GM21390 (cell line): ENCODE results near the gene CABYR.

Experiments
- ATAC-seq: cut with Tn5 transposase; IDR thresholded peaks from one replicate; pipeline ENCODE4 v1.9.1; 2021; ENCODE audit not compliant: unreplicated experiment

CABYR gene

DNA sequence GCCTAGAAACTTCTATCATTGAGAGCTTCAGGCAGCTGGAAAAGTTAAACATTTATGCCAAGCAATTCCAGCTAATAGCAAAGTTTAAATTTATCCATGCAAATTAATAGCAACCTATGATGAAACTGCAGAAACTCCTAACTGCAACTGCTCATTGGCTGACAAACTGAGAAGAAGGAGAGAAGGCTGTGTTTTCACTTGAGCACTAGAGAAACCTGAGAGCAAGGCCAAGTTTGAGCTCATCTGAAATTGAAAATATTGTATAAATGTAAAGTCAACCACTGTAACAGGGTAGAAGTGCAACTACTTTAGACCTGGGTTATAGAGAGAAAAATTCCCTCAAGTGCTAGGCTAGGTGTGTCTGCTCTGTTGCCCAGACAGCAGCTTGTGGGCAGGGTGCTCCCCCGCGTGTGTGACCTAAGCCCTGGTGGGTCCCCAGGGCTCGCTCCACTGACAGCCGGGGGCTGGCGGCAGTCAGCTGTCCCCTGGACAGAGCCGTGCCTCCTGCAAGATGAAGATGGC lies 50.2 kb downstream of the CABYR start:
- peak; percentile 89 for ATAC-seq

DNA sequence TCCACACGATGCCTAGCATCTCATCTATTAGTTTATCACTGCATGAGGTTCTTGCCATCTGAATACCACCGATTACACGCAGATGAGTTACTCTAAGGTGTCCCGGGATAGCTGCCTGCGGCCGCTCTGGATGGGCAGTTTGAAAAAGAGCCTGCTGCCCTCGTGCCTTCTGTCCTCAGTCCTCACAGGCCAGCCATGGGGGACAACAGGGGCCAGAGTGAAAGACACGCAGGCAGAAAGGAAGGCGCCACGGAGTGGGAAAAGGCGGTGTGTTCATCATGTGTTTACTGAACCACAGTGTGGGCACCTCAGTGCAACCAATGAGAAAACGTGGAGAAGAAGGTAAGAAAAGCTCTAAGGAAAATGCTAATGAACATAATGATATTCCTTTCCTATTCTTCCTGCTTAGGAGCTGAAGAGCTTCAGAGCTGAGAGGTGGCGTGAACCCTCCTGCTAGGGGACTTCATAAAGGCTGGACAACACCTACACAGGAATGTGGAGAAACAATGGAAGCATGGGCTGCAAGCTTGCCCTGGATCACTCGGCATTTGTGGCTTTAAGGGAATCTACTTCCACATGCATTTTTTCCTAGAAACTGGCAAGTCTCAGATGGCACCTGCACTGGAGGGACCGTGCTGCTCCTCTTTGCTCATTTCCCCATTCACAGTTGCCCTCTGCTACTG lies 50.9 kb downstream of the CABYR start:
- ATAC-seq = no peak

DNA sequence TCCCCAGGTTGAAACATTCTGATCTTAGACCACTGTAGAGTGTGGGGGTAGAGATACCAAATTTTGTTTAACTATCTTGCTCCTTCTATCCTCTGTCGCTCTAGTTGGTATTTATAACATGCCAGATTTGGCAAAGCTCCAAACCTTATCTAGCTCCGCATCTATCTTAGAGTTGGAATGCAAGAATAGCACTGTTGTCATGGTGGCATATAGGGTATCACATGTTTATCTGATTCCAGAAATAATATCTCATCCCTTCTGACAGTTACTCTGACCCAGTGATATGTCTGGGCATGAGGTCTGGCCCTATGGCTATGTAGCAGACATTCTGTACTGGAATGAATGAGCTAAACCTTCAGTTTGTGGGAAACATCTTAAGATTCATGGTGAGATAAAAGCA lies 51.7 kb downstream of the CABYR start:
- ATAC-seq = no peak

DNA sequence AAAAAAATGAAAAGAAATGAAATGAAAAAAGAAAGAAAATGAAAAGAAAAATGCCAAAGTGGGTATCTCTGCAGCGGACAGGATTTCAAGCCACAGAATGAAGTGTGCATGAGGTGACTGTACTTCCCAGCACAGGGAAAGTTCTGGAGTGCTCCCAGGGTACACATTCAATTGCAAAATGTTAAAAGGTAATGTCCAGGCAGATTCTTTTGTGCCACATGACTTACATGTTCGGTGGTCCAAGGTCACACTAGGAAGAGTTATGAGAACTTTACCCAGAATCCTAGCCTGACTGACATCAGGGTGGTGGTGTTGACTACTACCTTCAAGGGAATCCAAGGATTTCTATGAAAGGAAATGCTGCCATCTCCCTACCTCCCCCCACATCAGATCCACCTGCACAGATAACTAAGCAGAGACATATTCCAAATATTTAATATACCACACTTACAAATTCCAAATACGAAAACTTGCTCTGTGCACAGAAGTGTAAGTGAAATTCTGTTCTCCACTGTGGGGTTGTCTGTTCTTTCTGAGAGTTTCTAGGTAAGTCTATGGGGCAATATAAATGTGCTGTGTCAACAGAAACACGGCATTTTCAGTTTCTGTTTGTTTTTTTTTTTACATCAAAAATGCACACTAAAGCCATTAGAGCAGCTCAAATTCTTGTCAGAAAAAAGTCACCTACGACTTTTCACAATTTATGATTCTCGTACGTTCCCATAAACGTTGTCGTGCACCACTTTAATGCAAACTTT lies 56.6 kb downstream of the CABYR start:
- ATAC-seq = no peak

DNA sequence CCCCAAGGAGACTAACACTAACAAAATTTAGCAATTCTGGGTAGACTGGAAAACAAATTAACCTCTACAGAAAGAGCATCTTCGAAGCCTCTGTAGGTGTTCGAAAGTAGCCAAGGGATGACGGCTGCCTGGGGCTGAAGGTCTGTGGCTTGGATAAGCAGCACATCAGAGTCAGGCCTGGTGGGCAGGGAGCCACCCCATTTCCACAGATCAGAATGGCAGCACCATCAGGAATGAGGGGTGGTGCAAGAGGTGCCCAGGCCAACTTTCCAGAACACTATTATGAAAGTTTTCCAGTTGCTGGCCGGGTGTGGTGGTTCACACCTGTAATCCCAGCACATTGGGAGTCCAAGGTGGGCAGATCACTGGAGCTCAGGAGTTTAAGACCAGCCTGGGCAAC lies 57.9 kb downstream of the CABYR start:
- no peak for ATAC-seq

DNA sequence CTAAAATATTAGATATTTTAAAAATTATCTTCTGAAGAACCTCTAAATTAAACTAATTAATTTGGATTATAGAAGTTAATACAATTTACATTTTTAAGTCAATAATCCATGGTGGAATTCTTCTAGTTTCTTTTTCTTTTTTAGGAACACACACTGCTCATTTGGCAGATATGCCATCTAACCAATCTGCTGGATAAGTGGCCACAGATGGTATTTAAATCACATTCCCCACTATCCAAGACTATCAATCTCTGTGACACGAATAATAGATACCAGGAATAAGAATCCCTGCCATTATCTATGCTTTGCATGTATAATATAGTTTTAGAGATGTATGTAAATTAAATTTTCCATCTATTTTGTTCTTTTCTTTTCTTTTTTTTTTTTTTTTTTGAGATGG lies 58.5 kb downstream of the CABYR start:
- ATAC-seq = no peak

DNA sequence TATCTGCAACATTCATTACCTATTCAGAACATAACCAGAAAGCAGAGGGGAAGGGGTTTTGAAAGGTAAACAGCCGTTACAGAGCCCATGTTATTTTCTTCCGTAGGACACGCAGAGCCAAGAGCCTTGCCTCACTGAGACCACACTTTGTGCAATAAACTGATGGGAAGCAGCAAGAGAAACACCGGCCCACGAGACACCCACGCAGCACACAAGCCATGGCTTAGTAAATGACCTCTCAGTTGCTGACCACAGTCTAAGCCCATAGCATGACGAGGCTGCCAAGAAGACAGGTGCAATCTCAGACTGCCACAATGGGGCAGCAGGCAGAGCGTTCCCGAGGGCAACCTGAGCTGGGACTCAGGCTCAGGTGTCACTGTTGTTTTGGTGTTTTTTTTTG lies 59.6 kb downstream of the CABYR start:
- ATAC-seq = no peak

DNA sequence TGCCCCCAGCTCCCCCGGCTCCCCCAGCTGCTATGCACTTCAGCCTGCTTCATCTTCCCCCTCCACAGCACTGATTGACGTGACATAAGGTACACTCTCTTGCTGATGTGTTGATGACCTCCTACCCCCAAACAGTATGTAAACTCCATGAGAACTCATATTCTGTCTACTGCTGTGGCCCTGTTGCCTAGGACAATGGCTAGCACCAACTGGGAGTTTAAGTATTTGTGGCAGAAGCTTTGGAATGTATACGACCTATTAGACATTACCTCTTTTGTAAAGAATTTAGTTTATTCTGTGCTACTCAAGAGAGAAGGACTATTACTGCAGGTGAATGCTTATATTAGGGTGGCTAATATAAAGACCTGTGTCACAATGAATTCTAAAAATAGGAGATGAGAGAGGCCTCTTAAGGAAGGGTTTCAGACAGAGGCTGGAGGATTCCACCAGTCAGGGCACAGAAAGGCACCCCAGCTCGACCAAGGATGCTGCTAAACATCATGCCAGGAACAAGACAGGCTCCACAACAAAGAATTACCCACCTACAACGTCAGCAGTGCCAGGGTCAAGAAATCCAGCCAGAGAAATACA lies 60.6 kb downstream of the CABYR start:
- ATAC-seq = no peak

DNA sequence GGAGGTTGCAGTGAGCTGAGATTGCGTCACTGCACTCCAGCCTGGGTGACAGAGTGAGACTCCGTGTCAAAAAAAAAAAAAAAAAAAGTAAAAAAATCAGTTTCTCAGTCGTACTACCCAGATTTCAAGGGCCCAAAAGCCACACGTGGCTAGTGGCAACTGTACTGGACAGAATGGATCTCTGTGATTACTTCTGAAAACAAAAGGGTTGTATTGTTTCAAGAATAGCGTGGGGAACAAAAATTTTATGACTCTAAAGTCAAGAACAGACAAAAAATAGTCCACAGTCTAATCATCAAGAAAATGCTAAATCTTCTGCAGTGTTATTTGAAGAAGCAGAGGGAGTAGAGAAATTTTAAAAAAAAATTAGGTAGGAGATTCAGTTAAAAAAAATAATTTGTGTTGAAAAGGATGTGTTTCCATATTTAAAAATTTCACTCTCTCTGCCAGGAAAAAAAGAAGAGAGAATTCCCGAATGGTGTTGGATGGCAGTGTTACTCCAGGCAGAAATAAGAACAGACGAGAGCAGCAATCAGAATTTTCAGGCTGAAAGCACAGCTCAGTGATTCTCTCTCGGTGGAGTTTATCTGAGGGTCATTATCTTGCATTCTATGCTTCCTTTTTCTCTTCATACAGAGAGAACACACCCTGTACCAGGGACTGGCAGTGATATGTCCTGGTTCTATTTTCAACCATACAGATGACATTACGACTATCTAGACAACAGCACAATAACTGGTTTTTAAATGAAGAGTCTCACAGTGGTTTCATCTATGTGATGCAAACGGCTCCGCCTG lies 61.8 kb downstream of the CABYR start:
- no peak for ATAC-seq

DNA sequence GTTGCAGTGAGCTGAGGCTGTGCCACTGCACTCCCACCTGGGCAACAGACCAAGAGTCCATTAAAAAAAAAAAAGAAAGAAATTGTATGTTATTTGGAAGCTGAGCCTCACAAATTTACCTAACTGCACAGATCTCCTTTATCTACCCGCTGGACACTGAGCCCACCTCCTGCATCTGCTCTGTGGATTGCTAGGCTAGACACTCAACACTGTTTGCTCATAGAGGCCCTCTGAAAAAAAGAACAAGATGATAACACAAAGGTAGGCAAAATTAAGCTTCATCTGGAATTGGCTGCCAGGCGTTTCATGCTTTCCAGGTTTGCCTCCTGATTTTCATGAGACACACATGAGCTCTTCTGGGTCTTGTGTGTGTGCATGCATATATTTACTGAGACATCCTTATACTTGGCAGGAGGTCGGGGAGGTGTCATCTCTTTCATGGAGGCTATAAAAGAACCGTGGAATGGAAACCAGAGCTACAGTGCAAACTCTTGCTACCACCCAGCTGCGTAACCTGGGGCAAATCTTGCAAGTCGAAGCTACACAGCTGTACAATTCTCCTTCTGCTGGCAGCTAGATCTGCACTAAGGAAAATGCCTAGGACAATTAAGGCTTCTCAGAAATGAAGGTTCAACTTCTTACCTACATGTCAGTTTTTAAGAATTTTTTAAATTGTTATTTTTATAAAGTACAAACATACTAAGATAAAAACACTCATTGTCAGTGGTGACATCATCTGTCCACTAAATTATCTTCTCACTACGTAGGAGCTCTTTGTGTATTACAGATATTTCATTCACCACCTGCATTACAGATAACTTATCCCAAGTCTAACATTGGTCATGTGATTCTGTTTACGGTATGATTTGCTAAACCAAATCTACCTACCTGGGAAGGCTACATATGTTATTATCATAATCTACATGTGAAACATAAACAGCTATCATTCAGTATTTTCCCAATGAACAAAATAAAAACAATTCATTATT lies 63.1 kb downstream of the CABYR start:
- no peak for ATAC-seq

DNA sequence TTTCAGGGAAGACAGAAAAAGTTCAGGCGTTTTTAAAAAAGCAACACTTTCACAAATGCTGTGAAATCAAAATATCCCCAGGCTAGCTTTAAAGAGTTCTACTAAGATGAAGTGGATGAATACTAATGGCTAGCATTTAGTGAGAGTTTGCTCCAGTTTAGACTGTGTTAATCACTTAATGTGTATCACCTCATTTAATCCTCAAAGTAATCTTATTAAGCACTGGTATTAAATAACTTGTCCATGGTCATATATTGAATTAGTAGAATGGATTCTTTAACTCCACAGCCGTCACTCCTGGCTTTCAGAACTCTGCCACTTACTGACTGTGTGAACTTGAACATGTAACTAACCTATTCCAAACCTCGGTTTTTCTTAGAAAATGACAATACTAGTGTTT lies 66.0 kb downstream of the CABYR start:
- ATAC-seq = no peak

DNA sequence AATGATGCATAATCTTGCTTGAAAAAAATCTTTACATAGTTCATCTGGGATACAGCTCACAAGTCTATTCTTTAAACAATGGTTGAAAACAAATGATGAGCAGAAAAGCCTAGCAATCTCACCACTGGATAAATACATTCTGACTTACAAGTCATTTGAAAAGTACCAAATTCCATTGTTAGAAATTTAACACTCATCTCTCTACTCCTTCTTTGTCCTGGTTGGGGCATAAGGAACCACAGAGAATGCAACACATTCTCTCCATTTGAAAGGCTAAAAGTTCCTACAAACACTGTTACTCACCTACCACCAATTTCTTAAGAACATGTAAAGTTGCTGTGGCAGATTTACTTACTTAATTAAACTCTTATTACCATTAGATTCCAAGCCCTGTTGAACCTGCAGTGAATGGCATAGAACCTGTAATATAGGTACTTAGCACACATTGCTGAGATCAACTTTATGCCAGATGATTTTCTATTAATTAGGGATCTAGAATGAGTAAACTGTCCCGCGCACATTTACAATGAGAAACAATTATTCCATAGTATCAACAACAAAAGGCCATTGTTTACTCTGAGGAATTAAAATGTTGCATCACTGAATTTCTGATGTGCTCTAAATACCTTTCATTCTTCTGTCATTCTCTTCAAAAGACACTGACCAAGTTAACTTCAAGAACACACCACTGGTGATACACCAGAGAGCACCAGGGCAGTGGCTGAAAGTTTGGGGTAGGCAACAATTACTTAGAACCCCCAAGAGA lies 69.6 kb downstream of the CABYR start:
- no peak for ATAC-seq

DNA sequence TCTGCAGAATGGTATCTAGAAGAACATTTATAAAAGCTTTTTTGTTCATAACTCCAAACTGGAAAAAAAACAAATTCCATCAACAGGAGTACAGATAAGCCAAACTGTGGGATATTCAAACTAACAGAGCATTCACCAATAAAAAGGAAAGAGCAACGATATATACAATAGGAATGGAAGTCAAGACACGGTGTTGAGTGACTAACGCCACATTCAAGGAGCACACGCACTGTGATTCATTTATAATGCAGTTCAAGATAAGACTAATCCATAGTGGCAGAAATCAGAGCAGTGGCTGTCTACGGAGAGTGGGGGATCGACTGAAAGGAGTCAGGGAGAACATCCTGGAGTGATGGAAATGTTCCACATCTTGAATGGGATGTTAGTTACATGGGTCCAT lies 70.7 kb downstream of the CABYR start:
- ATAC-seq = no peak
